ENCODE measurements around the gene RBM26.
A peak's percentile ranks its signal among the peaks of the same experiment; 100 is the strongest.

DNA sequence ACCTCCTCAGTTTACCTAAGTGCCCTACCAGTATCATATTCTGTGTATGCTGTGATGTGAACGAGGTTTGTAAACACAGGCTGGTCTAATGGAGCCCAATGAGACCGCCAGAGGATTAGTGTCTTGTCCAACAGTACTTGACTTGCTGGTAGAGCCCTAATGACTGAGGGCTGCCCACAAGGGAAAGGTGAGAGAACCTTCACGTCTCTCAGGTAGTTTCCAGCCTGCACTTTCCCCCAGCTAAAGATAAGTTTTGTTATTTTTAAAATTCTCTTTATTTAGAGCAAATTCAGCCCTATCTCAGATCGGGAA is 498 bp upstream of the RBM26 start:
- TF ChIP-seq CTCF (IDR thresholded peaks at IDR 0.05 in 4 of 5, conservative IDR thresholded peaks at IDR 0.05 in 1 of 5) (peak in 1 of 5 experiments; percentile 32), POLR2A (IDR thresholded peaks at IDR 0.05) (no peak)
